Left ventricle myocardium inferior (tissue), 1 donor: ENCODE results near the gene TP63. TPM values are rescaled to one million over a fixed set of nuclear protein-coding genes. Genes with fewer than 3 reads are reported as not detected.

ENCODE experiments used
- DNase-seq: peaks from one replicate; pipeline ENCODE4 v3.0.0-alpha.2; 2020
- H3K27ac ChIP-seq: fragments of 200-600 bp; replicated peaks from 2 replicates; pipeline ENCODE4 v1.8.0; 2021
- H3K27me3 ChIP-seq: fragments of 200-600 bp; 2 replicates; pipeline ENCODE4 v1.8.0; 2021; ENCODE audit warnings: low read depth
- H3K36me3 ChIP-seq: fragments of 200-600 bp; 2 replicates; pipeline ENCODE4 v1.8.0; 2021
- H3K4me1 ChIP-seq: fragments of 200-600 bp; 2 replicates; pipeline ENCODE4 v1.8.0; 2021
- H3K4me3 ChIP-seq: fragments of 200-600 bp; 2 replicates; pipeline ENCODE4 v1.8.0; 2021; ENCODE audit warnings: mild to moderate bottlenecking, moderate library complexity
- H3K9me3 ChIP-seq: fragments of 200-600 bp; replicated peaks from 2 replicates; pipeline ENCODE4 v1.8.0; 2021
- intact Hi-C: fragments of 100-400 bp; cut with micrococcal nuclease; formaldehyde crosslinking; loops from one replicate; pipeline ENCODE4 v1.11.0; 2022
- microRNA-seq: library from miRNA; unstranded; fragments of <30 nt; microRNA quantifications from one replicate; pipeline ENCODE4 v1.2.0, GENCODE V29; 2020
- total RNA-seq: library from RNA; stranded (reverse); fragmentation: NEBNext Ultra II Directional; extraction: Animal tissue kit (Norgen Biotek cat#: 25700); gene quantifications from one replicate; pipeline ENCODE4 v1.2.1, GENCODE V29; 2021
- TF ChIP-seq, protein P1 (sequence below): fragments of 200-600 bp; IDR thresholded peaks from 2 replicates; pipeline ENCODE4 v1.8.0; 2021; ENCODE audit warnings: antibody characterized with exemption, mild to moderate bottlenecking, borderline replicate concordance
- donor health status: DM: no; HTN: yes; CAD: no; lungs with severe emphysema.

Gene TP63
- total RNA-seq, 1 donor from 2014 or later = 0.14 TPM

DNA sequence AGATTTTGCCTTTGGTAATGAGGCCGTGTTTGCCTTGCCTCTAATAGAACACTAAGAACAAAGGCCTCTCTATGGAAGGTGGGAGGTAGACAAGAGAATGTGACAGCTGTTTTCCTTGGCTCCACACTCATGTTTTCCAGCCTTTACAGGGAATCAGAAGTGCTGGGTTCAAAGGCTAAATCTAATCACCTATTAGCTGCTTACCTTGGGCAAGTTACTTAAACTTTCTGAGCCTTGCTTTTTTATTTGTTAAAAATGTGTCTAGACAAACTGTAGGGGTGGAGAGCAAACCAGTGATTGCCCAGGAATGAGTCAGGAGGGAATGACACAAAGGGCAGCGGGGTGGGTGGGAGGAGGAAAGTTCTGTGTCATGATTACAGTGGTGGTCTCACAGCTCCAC is 310.5 kb downstream of the TP63 start:
- no peak overlapping the region for H3K27ac ChIP-seq
- peaks cover 10% of the 10 kb centered on the region for H3K9me3 ChIP-seq
- intact Hi-C loops = loop anchor here (10.0 kb wide), 1 partner anchor 667 kb away; no protein-coding TSS in a partner anchor
- TF ChIP-seq, protein P1, sequence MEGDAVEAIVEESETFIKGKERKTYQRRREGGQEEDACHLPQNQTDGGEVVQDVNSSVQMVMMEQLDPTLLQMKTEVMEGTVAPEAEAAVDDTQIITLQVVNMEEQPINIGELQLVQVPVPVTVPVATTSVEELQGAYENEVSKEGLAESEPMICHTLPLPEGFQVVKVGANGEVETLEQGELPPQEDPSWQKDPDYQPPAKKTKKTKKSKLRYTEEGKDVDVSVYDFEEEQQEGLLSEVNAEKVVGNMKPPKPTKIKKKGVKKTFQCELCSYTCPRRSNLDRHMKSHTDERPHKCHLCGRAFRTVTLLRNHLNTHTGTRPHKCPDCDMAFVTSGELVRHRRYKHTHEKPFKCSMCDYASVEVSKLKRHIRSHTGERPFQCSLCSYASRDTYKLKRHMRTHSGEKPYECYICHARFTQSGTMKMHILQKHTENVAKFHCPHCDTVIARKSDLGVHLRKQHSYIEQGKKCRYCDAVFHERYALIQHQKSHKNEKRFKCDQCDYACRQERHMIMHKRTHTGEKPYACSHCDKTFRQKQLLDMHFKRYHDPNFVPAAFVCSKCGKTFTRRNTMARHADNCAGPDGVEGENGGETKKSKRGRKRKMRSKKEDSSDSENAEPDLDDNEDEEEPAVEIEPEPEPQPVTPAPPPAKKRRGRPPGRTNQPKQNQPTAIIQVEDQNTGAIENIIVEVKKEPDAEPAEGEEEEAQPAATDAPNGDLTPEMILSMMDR = no peak
- no peaks in the 10 kb centered on the region for H3K4me1 ChIP-seq
- peaks cover 18% of the 10 kb centered on the region for H3K27me3 ChIP-seq
- no peaks in the 10 kb centered on the region for H3K36me3 ChIP-seq
- DNase-seq = no peak
- H3K4me3 ChIP-seq = no peak overlapping the region

DNA sequence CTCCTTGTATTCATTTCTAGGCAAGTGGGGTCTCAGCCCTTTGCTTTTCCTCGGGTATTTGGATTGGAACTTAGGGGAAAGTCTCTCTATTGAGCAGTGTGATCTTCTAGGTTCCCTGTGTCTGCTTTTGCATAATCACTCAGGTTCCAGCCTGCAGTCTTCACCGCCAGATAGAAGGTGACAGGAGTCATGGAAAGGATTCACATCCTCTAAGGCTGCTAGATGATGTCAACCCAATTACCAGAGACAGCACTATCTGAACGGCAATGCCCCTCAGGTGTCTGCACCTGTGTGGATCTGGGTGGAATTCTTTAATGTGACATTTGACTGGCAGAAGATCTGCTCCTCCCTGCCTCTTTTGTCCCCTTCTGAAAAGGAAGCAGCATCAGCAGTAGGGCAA is 311.8 kb downstream of the TP63 start:
- TF ChIP-seq, protein P1 = no peak
- Histone ChIP-seq H3K36me3 (no peaks in the 10 kb centered on the region), H3K27me3 (peaks cover 18% of the 10 kb centered on the region), H3K4me3 (no peak overlapping the region), H3K4me1 (no peaks in the 10 kb centered on the region), H3K9me3 (no peaks in the 10 kb centered on the region), H3K27ac (no peak overlapping the region)
- intact Hi-C loops = loop anchor here (10.0 kb wide), 1 partner anchor 668 kb away; no protein-coding TSS in a partner anchor
- DNase-seq = no peak

DNA sequence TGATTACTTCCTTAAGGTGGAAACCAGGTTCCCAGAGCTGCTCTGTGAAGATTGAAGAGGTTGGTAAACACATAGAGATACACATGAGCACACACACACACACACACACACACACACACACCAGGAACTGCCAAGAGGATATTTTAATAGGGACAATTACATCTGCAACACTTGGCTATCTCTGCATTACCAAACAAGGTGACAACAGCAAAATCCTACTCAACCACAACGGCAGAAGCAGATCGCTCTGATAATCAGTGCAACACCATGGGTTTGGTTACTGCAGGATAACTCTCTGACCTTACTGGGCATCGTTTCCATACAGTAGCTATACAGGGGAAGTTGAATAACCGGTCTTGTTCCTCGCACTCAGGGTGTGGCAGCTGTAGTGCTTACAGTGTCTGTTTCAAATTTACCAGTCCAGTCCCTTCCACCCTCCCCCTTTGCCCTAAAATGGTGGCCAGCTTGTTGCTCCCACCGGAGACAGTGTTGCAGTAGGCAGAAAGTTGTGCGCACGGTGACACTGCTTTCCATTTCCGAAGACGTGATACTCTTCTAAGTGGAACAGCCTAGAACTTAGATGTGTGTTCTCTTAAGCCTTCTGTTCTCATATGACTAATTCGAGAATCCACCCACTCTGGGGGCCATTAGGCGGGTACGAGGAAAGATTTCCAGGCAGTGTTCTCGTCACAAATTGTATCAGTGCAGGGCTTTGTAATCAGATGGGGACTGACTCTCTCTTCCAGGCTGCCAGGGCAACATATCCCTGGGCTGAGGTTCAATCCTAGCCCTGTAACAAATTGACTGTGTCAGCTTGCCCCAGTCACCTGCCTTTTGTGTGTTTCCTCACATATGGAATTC is 313.3 kb downstream of the TP63 start:
- TF ChIP-seq, protein P1 = no peak
- Histone ChIP-seq H3K27ac (no peak overlapping the region), H3K36me3 (no peaks in the 10 kb centered on the region), H3K4me1 (no peaks in the 10 kb centered on the region), H3K27me3 (peaks cover 18% of the 10 kb centered on the region), H3K9me3 (no peaks in the 10 kb centered on the region), H3K4me3 (no peak overlapping the region)
- intact Hi-C loops = loop anchor here (10.0 kb wide), 1 partner anchor 670 kb away; no protein-coding TSS in a partner anchor
- no peak for DNase-seq

DNA sequence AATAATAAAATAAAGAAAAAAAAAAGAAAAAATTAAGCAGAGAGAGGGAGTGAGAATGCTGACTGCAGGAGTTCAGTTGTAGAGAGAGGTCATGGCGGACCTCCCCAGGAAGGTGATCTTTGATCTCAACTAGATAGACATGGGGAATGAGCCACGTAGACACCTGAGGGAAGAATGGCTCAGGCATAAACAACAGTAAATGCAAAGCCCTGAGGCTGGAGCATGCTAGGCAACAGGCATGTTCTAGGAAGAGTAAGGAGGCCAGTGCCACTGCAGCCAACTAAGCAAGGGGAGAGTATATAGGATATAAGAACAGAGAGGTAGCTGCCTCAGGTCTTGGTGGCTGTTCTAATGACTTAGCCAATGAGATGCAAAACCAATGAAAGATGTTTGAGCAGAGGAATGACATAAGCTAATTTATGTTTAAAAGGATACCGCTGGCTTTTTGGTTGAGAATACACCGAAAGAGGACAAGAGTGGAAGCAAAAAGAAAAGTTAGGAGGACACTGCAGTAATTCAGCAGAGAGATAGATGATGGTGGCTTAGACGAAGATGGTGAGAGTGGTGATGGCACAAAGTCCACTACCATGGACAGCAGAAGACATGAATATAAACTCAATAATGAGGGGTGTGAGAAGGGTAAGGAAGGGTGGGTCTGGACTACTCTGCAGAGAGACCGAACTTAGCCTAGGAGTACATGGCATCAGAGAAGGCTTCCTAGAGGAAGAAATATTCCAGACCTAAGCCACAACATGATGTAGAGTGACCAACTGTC is 314.9 kb downstream of the TP63 start:
- DNase-seq = no peak
- Histone ChIP-seq H3K4me3 (no peak overlapping the region), H3K4me1 (no peaks in the 10 kb centered on the region), H3K36me3 (no peaks in the 10 kb centered on the region), H3K27me3 (peaks cover 23% of the 10 kb centered on the region), H3K27ac (no peak overlapping the region), H3K9me3 (no peaks in the 10 kb centered on the region)
- TF ChIP-seq, protein P1 = no peak
- intact Hi-C loops = loop anchor here (10.0 kb wide), 1 partner anchor 671 kb away; no protein-coding TSS in a partner anchor

Small RNA genes within 50 kb of the gene (microRNA-seq; reads per million reads assigned to microRNA genes)
- gene MIR944 = not detected
